Common myeloid progenitor, CD34-positive (primary cell): ENCODE measurements around the gene GMNC.

Experiments used
- CTCF ChIA-PET: fragments of 350-600 bp; sonication (Branson Sonifier 250); formaldehyde crosslinking; loops from one replicate; lab custom pipeline; 2021; ENCODE audit warnings: antibody characterized with exemption; lab: Charles Lee
- POLR2A ChIA-PET: fragments of 350-600 bp; sonication (Branson Sonifier 250); formaldehyde crosslinking; loops from one replicate; lab custom pipeline; 2021; ENCODE audit warnings: antibody characterized with exemption; lab: Charles Lee
- DNase-seq, 3 donors: peaks; one replicate each; pipeline versions ENCODE4 v3.0.0 to v3.0.0-alpha.2; 2013
- H3K27ac ChIP-seq, 2 experiments: 1 replicate in 1 of 2; 2 replicates in 1 of 2; pipeline ENCODE4 v1.7.0; 2013; ENCODE audit warnings: inconsistent platforms in 2 of 2, low read length in 2 of 2, mild to moderate bottlenecking in 2 of 2, low read depth in 1 of 2, moderate library complexity in 1 of 2; ENCODE audit not compliant: severe bottlenecking in 2 of 2, insufficient read depth in 1 of 2, poor library complexity in 1 of 2
- H3K27me3 ChIP-seq, 5 experiments: replicated peaks in 2 of 5; 1 replicate in 3 of 5; 2 replicates in 2 of 5; pipeline versions ENCODE4 v1.6.1 to v1.7.0; 2013; ENCODE audit warnings: low read length in 4 of 5, mild to moderate bottlenecking in 2 of 5, moderate library complexity in 2 of 5, inconsistent platforms in 1 of 5; ENCODE audit not compliant: insufficient read depth in 5 of 5, control insufficient read depth in 4 of 5
- H3K36me3 ChIP-seq, 4 experiments: 1 replicate in 2 of 4; 2 replicates in 2 of 4; pipeline versions ENCODE4 v1.6.1 to v1.7.0; 2013; ENCODE audit warnings: low read length in 3 of 4, control low read depth in 1 of 4, mild to moderate bottlenecking in 1 of 4; ENCODE audit not compliant: control insufficient read depth in 4 of 4, insufficient read depth in 4 of 4
- H3K4me1 ChIP-seq, 4 experiments: 1 replicate in 3 of 4; 2 replicates in 1 of 4; pipeline versions ENCODE4 v1.6.1 to v1.7.1; 2013; ENCODE audit warnings: low read length in 3 of 4, mild to moderate bottlenecking in 3 of 4, control low read depth in 1 of 4, inconsistent platforms in 1 of 4, moderate library complexity in 1 of 4; ENCODE audit not compliant: control insufficient read depth in 4 of 4, insufficient read depth in 4 of 4; ENCODE audit errors: control extremely low read depth in 1 of 4
- H3K4me3 ChIP-seq, 7 experiments: 1 replicate in 4 of 7; 2 replicates in 3 of 7; pipeline versions ENCODE4 v1.5.1 to v1.7.0; 2013; ENCODE audit warnings: mild to moderate bottlenecking in 7 of 7, low read length in 6 of 7, moderate library complexity in 6 of 7, inconsistent platforms in 2 of 7, low read depth in 2 of 7, control low read depth in 1 of 7; ENCODE audit not compliant: insufficient read depth in 4 of 7, control insufficient read depth in 1 of 7; ENCODE audit errors: extremely low read depth in 1 of 7
- H3K9me3 ChIP-seq, 5 experiments: 1 replicate in 4 of 5; 2 replicates in 1 of 5; pipeline versions ENCODE4 v1.6.1 to v1.7.1; 2013; ENCODE audit warnings: low read length in 4 of 5, mild to moderate bottlenecking in 2 of 5, inconsistent platforms in 1 of 5, low read depth in 1 of 5, moderate library complexity in 1 of 5; ENCODE audit not compliant: control insufficient read depth in 4 of 5, insufficient read depth in 2 of 5; ENCODE audit errors: control extremely low read depth in 1 of 5
- WGBS: methylation state at CpG from one replicate; pipeline ENCODE4 v1.1.5; 2013; ENCODE audit not compliant: insufficient coverage; 5-methylcytosine and 5-hydroxymethylcytosine counted together

The GMNC gene

DNA sequence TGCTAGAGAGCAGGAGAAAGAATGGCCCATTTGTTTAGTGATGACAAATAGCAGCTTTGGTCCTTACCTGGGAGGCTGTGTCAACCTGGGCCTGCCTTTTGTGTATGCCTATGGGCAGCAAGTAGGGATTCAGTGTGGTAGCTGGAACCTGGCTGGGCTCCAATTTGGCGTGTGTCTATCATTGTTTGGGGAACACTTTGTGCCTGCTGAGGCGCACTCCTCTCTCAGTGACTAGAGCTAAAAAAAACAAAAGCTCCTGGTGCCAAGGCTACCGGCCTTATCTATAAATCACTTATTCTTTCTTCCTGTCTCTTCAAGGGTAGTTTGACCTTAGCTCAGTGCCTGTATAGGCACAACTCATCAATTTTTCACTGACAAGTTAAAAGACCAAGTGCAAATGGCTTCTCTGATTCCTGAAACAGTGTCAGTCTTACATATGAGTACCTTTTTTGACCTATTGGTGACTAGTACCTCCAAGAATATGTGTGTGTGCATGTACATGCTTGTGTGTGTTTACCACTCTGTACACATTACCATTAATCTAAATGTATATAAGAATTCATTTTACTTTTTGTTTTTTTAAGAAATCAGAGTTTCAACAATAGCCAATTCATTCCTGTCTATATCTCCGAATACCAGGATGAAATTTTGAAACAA, 54.6 kb downstream of the GMNC start:
- H3K36me3 ChIP-seq = no peaks in the 10 kb centered on the region
- POLR2A ChIA-PET = no interaction called here
- H3K27me3 ChIP-seq = peaks cover 0 to 12% (median 2%) of the 10 kb centered on the region in 5 experiments
- CTCF ChIA-PET = interaction anchor here (0.9 kb wide), 1 partner anchor 243 kb away, joined by 4 read pairs; no protein-coding TSS in a partner anchor
- no peaks in the 10 kb centered on the region for H3K4me1 ChIP-seq
- no peak for DNase-seq
- H3K4me3 ChIP-seq = no peak overlapping the region
- 40% methylated on average over 3 of the region's 4 CpGs for WGBS
- no peaks in the 10 kb centered on the region for H3K9me3 ChIP-seq
- no peak overlapping the region for H3K27ac ChIP-seq
